ENCODE results near the gene CAMK2A. TPM values are rescaled to one million over a fixed set of nuclear protein-coding genes. Genes with fewer than 3 reads are reported as not detected.

Gene CAMK2A
- total RNA-seq, 1 experiment from 2014 or later: not detected

DNA sequence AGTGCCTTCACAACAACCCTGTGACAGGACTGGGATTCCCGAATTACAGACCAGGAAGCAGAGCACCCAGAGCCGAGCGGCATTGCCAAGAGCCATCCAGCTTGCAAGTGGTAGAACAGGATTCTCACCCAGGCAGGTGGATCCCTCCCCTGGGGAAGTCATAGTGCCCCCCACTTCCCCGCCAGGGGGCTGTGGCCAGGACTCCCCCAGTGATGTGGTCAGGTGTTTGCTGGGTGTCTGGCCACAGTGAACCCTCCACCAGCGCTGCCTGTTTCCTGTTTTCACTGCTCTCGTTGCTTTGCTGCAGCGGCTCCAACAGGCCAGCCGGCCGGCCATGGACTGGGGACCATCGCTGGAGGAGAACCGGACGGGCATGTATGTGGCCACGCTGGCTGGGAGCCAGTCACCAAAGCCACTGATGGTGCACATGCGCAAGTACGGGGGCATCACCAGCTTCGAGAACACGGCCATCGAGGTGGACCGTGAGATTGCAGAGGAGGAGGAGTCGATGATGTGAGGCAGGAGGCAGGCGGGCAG, 80.4 kb downstream of the CAMK2A start:
- Mint-ChIP-seq H3K36me3 (ENCODE audit: insufficient read depth, unreplicated experiment) (no peaks in the 10 kb centered on the region), H3K27me3 (ENCODE audit: unreplicated experiment) (peaks cover 41% of the 10 kb centered on the region), H3K9me3 (ENCODE audit: low read depth, unreplicated experiment) (no peaks in the 10 kb centered on the region), H3K27ac (ENCODE audit: unreplicated experiment) (peak overlapping the region; percentile 35), H3K4me3 (ENCODE audit: low read depth, unreplicated experiment) (peak overlapping the region; percentile 38), H3K4me1 (ENCODE audit: low read depth, unreplicated experiment) (peaks cover 20% of the 10 kb centered on the region)
- no peak for TF ChIP-seq CTCF (IDR thresholded peaks at IDR 0.05; ENCODE audit: unreplicated experiment)
- intact Hi-C loops (cut with micrococcal nuclease; ENCODE audit: unreplicated experiment): no loop called here
- CTCF ChIA-PET: interaction anchor here (1.0 to 1.2 kb wide), 2 partner anchors 9 to 188 kb away, joined by 3 read pairs; no protein-coding TSS in a partner anchor
- no TSS peak for BruUV-seq (replicated peaks)
- DNase-seq: peak; percentile 75

DNA sequence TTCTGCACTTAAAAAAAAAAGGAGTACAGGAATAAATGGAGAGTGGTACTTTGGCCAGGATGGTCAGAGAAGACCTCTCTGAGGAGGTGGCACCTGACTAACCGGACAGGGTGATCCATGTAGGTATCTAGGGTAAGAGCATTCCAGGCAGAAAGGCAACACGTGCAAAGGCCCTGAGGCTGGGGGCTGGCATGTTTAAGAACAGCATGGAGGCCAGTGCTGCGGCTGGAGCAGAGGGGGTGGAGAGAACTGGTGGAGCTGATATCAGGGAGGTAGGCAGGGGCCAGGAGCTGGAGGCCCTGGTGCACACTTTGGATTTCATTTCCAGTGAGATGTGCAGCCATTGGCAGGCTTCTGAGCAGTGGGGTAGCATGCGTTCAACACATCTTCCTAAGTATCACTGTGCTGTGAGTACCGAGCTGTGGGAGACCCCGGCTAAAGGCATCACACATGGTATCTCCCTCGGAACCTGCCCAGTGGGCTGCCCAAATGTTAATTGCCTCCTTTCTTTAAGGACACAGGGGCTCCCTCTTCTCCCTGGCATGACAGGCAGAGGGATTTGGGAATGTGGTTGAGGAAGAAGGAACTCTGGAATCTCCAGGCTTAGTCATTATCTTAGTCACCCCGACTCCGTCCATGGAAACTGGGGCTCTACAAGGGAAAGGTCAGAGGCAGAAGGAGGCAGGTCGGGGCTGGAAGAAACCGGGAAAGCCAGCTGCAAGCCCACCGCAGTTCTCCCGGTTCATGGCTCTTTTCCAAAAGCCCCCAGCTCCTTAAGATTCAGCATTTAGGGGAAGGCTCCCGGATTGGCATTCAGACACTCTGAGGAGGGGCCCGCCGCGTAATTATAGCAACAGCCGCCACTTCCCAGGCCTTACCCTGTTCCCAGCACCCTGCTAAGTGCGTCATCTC, 81.1 kb downstream of the CAMK2A start:
- Mint-ChIP-seq H3K27me3 (ENCODE audit: unreplicated experiment) (peaks cover 41% of the 10 kb centered on the region), H3K4me1 (ENCODE audit: low read depth, unreplicated experiment) (peaks cover 20% of the 10 kb centered on the region), H3K4me3 (ENCODE audit: low read depth, unreplicated experiment) (peak overlapping the region; percentile 38), H3K36me3 (ENCODE audit: insufficient read depth, unreplicated experiment) (no peaks in the 10 kb centered on the region), H3K27ac (ENCODE audit: unreplicated experiment) (peak overlapping the region; percentile 35), H3K9me3 (ENCODE audit: low read depth, unreplicated experiment) (no peaks in the 10 kb centered on the region)
- CTCF ChIA-PET: interaction anchor here (1.0 to 1.2 kb wide), 2 partner anchors 9 to 187 kb away, joined by 3 read pairs; no protein-coding TSS in a partner anchor
- no peak for TF ChIP-seq CTCF (IDR thresholded peaks at IDR 0.05; ENCODE audit: unreplicated experiment)
- BruUV-seq (replicated peaks): no TSS peak
- no peak for DNase-seq
- intact Hi-C loops (cut with micrococcal nuclease; ENCODE audit: unreplicated experiment): no loop called here

- BruUV-seq (replicated peaks): no TSS peak
- no peak for TF ChIP-seq CTCF (IDR thresholded peaks at IDR 0.05; ENCODE audit: unreplicated experiment)
- CTCF ChIA-PET: interaction anchor here (0.6 to 0.7 kb wide), 2 partner anchors 8 to 43 kb away, joined by 4 read pairs; no protein-coding TSS in a partner anchor
- Mint-ChIP-seq H3K4me3 (ENCODE audit: low read depth, unreplicated experiment) (no peak overlapping the region), H3K9me3 (ENCODE audit: low read depth, unreplicated experiment) (no peaks in the 10 kb centered on the region), H3K36me3 (ENCODE audit: insufficient read depth, unreplicated experiment) (no peaks in the 10 kb centered on the region), H3K4me1 (ENCODE audit: low read depth, unreplicated experiment) (peaks cover 20% of the 10 kb centered on the region), H3K27ac (ENCODE audit: unreplicated experiment) (no peak overlapping the region), H3K27me3 (ENCODE audit: unreplicated experiment) (peaks cover 41% of the 10 kb centered on the region)
- intact Hi-C loops (cut with micrococcal nuclease; ENCODE audit: unreplicated experiment): no loop called here
- DNase-seq: no peak
These were observed 82.8 kb downstream of the CAMK2A start for GRCh38 chr5:150206779-150207115.

DNA sequence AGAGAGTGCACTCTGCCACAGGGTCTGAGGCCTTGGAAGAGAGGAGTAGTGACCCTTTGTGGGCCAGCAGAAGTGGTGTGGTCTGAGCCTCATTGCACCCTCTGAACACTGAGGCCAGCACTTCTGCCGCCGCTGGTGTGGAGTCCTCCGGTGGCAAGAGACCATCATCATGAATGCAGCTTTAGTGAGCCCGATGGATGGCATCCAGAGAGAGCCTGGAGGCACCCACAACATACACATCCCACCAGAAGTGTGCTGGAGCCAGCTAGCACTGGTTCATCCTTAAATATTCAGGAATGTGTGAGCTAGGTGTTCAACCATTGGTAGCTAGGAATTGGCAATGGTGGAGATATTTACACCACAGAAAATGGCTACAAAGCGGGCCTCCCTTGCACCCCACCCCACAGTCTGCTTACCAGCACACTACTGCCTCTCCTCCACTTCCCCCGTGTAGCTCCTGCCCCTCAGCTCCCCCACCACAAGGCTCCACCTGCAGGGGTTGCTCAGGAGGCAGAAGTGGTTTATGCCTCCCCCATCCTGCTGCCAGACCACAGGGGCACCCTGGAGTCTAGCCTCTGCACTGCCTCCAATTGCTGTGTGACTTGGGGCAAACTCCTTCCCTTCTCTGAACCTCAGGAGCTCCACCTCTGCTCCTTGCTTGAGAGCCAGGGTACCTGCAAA, 83.3 kb downstream of the CAMK2A start:
- peaks cover 41% of the 10 kb centered on the region for H3K27me3 Mint-ChIP-seq (ENCODE audit: unreplicated experiment)
- no peak overlapping the region for H3K4me3 Mint-ChIP-seq (ENCODE audit: low read depth, unreplicated experiment)
- H3K4me1 Mint-ChIP-seq (ENCODE audit: low read depth, unreplicated experiment): peaks cover 20% of the 10 kb centered on the region
- H3K36me3 Mint-ChIP-seq (ENCODE audit: insufficient read depth, unreplicated experiment): no peaks in the 10 kb centered on the region
- BruUV-seq (replicated peaks): no TSS peak
- intact Hi-C loops (cut with micrococcal nuclease; ENCODE audit: unreplicated experiment): no loop called here
- no peak overlapping the region for H3K27ac Mint-ChIP-seq (ENCODE audit: unreplicated experiment)
- H3K9me3 Mint-ChIP-seq (ENCODE audit: low read depth, unreplicated experiment): no peaks in the 10 kb centered on the region
- no peak for TF ChIP-seq CTCF (IDR thresholded peaks at IDR 0.05; ENCODE audit: unreplicated experiment)
- CTCF ChIA-PET: interaction anchor here (0.6 to 0.7 kb wide), 2 partner anchors 8 to 43 kb away, joined by 4 read pairs; no protein-coding TSS in a partner anchor
- no peak for DNase-seq
